Lower lobe of right lung (tissue), 2 donors: ENCODE results near the gene HSPA1L. TPM values are rescaled to one million over a fixed set of nuclear protein-coding genes. Genes with fewer than 3 reads are reported as not detected.
"Not testable (repeated sequence)": the region's sequence is repeated elsewhere in the genome, so short reads cannot be mapped to it uniquely, and the experiment has no call there.

Source experiments
- ATAC-seq, 2 donors: fragments of 200-7000 bp; cut with Tn5 transposase; one replicate each; pipeline ENCODE4 v1.9.1; 2020 to 2022; ENCODE audit warnings: mild to moderate bottlenecking in 2 of 2, moderate library complexity in 2 of 2
- DNase-seq: peaks from one replicate; pipeline ENCODE4 v3.0.0-alpha.2; 2020
- H3K27ac ChIP-seq: fragments of 200-600 bp; one replicate; pipeline ENCODE4 v1.8.0; 2022
- H3K27me3 ChIP-seq: fragments of 200-600 bp; one replicate; pipeline ENCODE4 v1.8.0; 2022; ENCODE audit warnings: low read depth
- H3K36me3 ChIP-seq: fragments of 200-600 bp; one replicate; pipeline ENCODE4 v1.8.0; 2022; ENCODE audit warnings: mild to moderate bottlenecking
- H3K4me1 ChIP-seq: fragments of 200-600 bp; one replicate; pipeline ENCODE4 v1.8.0; 2022
- H3K4me3 ChIP-seq: fragments of 200-600 bp; one replicate; pipeline ENCODE4 v1.8.0; 2022; ENCODE audit warnings: mild to moderate bottlenecking
- H3K9me3 ChIP-seq: fragments of 200-600 bp; one replicate; pipeline ENCODE4 v1.8.0; 2022
- intact Hi-C: fragments of 100-400 bp; cut with DNase I; formaldehyde crosslinking; loops from one replicate; pipeline ENCODE4 v1.11.0; 2022
- long read RNA-seq: library from polyadenylated mRNA; unstranded; transcript quantifications from one replicate; pipeline ENCODE4 v2.0.0, GENCODE V29; 2021
- total RNA-seq: library from RNA; stranded (reverse); fragmentation: NEBNext Ultra II Directional; extraction: Animal tissue kit (Norgen Biotek cat#: 25700); gene quantifications from one replicate; pipeline ENCODE4 v1.2.1, GENCODE V29; 2021
- TF ChIP-seq, protein P1 (sequence below): fragments of 200-600 bp; IDR thresholded peaks from one replicate; pipeline ENCODE4 v1.8.0; 2022; ENCODE audit warnings: antibody characterized with exemption, mild to moderate bottlenecking
- donor health status: DM: no; HTN: yes; CAD: no; lungs with severe emphysema.

The HSPA1L gene
- total RNA-seq, result 2.5 TPM
- long read RNA-seq, result 0 reads

DNA sequence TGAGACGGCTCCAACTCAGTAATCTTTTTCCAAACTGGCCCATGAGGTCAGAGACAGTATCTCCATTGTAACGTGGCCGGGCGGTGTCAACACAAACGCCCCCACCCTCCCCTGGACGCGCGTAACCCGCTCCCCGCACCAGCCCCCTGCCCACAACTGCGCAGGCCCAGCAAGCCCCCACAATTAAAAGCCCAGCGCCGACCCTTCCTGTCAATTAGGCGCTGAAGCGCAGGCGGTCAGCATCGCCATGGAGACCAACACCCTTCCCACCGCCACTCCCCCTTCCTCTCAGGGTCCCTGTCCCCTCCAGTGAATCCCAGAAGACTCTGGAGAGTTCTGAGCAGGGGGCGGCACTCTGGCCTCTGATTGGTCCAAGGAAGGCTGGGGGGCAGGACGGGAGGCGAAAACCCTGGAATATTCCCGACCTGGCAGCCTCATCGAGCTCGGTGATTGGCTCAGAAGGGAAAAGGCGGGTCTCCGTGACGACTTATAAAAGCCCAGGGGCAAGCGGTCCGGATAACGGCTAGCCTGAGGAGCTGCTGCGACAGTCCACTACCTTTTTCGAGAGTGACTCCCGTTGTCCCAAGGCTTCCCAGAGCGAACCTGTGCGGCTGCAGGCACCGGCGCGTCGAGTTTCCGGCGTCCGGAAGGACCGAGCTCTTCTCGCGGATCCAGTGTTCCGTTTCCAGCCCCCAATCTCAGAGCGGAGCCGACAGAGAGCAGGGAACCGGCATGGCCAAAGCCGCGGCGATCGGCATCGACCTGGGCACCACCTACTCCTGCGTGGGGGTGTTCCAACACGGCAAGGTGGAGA is at the start of gene HSPA1L, which contains the start of gene HSPA1A:
Gene HSPA1L (minus strand): TSS at position 259 of the 814 bp plus-strand sequence. CDS start 3,311 bp downstream, outside the sequence.
Gene HSPA1A (plus strand): TSS at position 519 of the 814 bp plus-strand sequence. CDS start 214 bp downstream, at position 733.
- peak within 1 kb of the TSS; percentile 97 for H3K27ac ChIP-seq
- intact Hi-C loops, result no loop called here
- ATAC-seq (peak; percentile 90 to 92), DNase-seq (peak; percentile 93)
- peaks cover 28% of the 10 kb centered on the region for H3K4me1 ChIP-seq
- peak within 1 kb of the TSS; percentile 64 for H3K4me3 ChIP-seq
- no peaks in the 10 kb centered on the region for H3K9me3 ChIP-seq
- TF ChIP-seq, protein P1, sequence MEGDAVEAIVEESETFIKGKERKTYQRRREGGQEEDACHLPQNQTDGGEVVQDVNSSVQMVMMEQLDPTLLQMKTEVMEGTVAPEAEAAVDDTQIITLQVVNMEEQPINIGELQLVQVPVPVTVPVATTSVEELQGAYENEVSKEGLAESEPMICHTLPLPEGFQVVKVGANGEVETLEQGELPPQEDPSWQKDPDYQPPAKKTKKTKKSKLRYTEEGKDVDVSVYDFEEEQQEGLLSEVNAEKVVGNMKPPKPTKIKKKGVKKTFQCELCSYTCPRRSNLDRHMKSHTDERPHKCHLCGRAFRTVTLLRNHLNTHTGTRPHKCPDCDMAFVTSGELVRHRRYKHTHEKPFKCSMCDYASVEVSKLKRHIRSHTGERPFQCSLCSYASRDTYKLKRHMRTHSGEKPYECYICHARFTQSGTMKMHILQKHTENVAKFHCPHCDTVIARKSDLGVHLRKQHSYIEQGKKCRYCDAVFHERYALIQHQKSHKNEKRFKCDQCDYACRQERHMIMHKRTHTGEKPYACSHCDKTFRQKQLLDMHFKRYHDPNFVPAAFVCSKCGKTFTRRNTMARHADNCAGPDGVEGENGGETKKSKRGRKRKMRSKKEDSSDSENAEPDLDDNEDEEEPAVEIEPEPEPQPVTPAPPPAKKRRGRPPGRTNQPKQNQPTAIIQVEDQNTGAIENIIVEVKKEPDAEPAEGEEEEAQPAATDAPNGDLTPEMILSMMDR, result no peak
- H3K36me3 ChIP-seq, result no peaks in the 10 kb centered on the region
- no peaks in the 10 kb centered on the region for H3K27me3 ChIP-seq

DNA sequence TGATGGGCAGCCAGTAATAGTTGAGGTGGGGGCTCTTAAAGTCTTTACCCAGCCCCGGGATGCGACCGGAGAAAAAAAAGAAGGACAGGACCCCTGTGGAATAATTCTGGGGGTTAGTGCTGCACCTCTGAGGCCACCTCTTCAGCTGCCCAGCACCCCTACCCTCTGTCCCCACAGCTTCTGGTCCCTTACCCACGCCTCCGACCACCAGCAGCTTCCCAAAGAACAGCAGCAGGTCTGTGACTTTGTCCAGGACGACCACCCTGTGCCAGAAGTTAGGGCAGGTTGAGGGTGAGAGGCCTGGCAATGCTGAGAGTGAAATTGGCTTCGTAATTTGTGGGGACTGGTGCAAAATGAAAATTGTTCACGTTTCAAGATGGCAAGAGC is 49.7 kb upstream of the HSPA1L start:
- H3K36me3 ChIP-seq, result peaks cover 16% of the 10 kb centered on the region
- TF ChIP-seq, protein P1, result no peak
- intact Hi-C loops, result no loop called here
- no peak for DNase-seq
- no peaks in the 10 kb centered on the region for H3K27me3 ChIP-seq
- H3K4me3 ChIP-seq, result no peak overlapping the region
- peaks cover 25% of the 10 kb centered on the region for H3K4me1 ChIP-seq
- ATAC-seq, result no peak
- no peak overlapping the region for H3K27ac ChIP-seq
- H3K9me3 ChIP-seq, result no peaks in the 10 kb centered on the region

DNA sequence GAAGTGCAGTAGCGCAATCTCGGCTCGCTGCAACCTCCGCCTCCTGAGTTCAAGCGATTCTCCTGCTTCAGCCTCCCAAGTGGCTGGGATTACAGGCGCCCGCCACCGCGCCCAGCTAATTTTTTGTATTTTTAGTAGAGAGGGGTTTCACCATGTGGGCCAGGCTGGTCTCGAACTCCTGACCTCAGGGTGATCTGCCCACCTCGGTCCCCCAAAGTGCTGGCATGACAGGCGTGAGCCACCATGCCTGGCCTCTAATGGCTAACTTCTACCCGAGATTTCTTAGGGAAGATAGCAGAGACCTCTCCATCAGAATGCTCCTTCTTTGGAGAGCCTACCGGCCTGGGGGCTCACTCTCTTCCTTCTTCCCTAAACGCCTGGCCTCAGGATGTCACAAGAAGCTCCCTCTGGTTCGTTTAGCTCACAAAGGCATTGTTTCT is 49.1 kb upstream of the HSPA1L start:
- Histone ChIP-seq H3K36me3 (peaks cover 22% of the 10 kb centered on the region), H3K4me3 (peak overlapping the region; percentile 84), H3K27ac (peak overlapping the region; percentile 83), H3K4me1 (peaks cover 25% of the 10 kb centered on the region)
- ATAC-seq, intact Hi-C loops, H3K27me3 ChIP-seq, H3K9me3 ChIP-seq, DNase-seq: not testable (repeated sequence)

GRCh38 chr6:31862344-31863235 is 47.5 kb upstream of the HSPA1L start, which contains the start of gene NEU1:
Gene NEU1, minus strand, starts transcription at chr6:31862821. Its CDS starts 45 bp downstream, at chr6:31862776.
- peaks cover 25% of the 10 kb centered on the region for H3K4me1 ChIP-seq
- peak within 1 kb of the TSS; percentile 86 for H3K27ac ChIP-seq
- no peaks in the 10 kb centered on the region for H3K27me3 ChIP-seq
- peaks cover 38% of the 10 kb centered on the region for H3K36me3 ChIP-seq
- TF ChIP-seq, protein P1, result no peak
- intact Hi-C loops, result no loop called here
- DNase-seq, result peak; percentile 100
- no peaks in the 10 kb centered on the region for H3K9me3 ChIP-seq
- peak within 1 kb of the TSS; percentile 84 for H3K4me3 ChIP-seq
- ATAC-seq, result peak; percentile 98 to 99

- ATAC-seq (no peak), DNase-seq (no peak)
- Histone ChIP-seq H3K27ac (peak overlapping the region; percentile 86), H3K4me1 (peaks cover 25% of the 10 kb centered on the region), H3K9me3 (no peaks in the 10 kb centered on the region), H3K4me3 (peak overlapping the region; percentile 84), H3K27me3 (no peaks in the 10 kb centered on the region), H3K36me3 (peaks cover 44% of the 10 kb centered on the region)
- intact Hi-C loops, result no loop called here
- TF ChIP-seq, protein P1, result no peak
Measured at GRCh38 chr6:31861919-31862343, 46.8 kb upstream of the HSPA1L start.
